ENCODE data around the gene HPGDS. TPM values are rescaled to one million over a fixed set of nuclear protein-coding genes. Genes with fewer than 3 reads are reported as not detected.

HPGDS gene
- total RNA-seq, 1 experiment from 2014 or later, result not detected

DNA sequence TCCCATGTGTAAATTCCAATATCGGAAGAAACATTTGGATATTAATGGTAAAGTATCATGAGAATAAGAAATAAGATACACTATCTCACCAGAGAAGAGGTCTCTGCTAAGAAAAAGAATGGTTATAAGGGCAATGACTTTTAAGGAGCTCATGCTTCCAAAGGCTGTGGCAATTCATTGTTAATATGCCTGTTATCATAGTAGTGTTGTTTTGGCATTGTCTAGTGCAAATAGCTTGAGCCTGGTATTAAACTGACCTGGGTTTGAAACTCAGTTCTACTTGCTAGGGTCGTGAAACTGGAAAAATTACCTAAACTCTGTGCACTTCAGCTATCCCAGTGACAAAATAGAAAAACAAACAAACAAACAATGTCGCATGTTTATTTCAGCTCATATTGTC lies 8.8 kb downstream of the HPGDS start (continued):
- no peak for TF ChIP-seq ETV6 (CRISPR knock-in tag; IDR thresholded peaks at IDR 0.05)
- TF ChIP-seq, protein P1, sequence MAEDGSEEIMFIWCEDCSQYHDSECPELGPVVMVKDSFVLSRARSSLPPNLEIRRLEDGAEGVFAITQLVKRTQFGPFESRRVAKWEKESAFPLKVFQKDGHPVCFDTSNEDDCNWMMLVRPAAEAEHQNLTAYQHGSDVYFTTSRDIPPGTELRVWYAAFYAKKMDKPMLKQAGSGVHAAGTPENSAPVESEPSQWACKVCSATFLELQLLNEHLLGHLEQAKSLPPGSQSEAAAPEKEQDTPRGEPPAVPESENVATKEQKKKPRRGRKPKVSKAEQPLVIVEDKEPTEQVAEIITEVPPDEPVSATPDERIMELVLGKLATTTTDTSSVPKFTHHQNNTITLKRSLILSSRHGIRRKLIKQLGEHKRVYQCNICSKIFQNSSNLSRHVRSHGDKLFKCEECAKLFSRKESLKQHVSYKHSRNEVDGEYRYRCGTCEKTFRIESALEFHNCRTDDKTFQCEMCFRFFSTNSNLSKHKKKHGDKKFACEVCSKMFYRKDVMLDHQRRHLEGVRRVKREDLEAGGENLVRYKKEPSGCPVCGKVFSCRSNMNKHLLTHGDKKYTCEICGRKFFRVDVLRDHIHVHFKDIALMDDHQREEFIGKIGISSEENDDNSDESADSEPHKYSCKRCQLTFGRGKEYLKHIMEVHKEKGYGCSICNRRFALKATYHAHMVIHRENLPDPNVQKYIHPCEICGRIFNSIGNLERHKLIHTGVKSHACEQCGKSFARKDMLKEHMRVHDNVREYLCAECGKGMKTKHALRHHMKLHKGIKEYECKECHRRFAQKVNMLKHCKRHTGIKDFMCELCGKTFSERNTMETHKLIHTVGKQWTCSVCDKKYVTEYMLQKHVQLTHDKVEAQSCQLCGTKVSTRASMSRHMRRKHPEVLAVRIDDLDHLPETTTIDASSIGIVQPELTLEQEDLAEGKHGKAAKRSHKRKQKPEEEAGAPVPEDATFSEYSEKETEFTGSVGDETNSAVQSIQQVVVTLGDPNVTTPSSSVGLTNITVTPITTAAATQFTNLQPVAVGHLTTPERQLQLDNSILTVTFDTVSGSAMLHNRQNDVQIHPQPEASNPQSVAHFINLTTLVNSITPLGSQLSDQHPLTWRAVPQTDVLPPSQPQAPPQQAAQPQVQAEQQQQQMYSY (CRISPR knock-in tag; IDR thresholded peaks at IDR 0.05), result no peak
- TF ChIP-seq, protein P2, sequence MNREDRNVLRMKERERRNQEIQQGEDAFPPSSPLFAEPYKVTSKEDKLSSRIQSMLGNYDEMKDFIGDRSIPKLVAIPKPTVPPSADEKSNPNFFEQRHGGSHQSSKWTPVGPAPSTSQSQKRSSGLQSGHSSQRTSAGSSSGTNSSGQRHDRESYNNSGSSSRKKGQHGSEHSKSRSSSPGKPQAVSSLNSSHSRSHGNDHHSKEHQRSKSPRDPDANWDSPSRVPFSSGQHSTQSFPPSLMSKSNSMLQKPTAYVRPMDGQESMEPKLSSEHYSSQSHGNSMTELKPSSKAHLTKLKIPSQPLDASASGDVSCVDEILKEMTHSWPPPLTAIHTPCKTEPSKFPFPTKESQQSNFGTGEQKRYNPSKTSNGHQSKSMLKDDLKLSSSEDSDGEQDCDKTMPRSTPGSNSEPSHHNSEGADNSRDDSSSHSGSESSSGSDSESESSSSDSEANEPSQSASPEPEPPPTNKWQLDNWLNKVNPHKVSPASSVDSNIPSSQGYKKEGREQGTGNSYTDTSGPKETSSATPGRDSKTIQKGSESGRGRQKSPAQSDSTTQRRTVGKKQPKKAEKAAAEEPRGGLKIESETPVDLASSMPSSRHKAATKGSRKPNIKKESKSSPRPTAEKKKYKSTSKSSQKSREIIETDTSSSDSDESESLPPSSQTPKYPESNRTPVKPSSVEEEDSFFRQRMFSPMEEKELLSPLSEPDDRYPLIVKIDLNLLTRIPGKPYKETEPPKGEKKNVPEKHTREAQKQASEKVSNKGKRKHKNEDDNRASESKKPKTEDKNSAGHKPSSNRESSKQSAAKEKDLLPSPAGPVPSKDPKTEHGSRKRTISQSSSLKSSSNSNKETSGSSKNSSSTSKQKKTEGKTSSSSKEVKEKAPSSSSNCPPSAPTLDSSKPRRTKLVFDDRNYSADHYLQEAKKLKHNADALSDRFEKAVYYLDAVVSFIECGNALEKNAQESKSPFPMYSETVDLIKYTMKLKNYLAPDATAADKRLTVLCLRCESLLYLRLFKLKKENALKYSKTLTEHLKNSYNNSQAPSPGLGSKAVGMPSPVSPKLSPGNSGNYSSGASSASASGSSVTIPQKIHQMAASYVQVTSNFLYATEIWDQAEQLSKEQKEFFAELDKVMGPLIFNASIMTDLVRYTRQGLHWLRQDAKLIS (CRISPR knock-in tag; IDR thresholded peaks at IDR 0.05; ENCODE audit: borderline replicate concordance), result no peak
- TF ChIP-seq, protein P3, sequence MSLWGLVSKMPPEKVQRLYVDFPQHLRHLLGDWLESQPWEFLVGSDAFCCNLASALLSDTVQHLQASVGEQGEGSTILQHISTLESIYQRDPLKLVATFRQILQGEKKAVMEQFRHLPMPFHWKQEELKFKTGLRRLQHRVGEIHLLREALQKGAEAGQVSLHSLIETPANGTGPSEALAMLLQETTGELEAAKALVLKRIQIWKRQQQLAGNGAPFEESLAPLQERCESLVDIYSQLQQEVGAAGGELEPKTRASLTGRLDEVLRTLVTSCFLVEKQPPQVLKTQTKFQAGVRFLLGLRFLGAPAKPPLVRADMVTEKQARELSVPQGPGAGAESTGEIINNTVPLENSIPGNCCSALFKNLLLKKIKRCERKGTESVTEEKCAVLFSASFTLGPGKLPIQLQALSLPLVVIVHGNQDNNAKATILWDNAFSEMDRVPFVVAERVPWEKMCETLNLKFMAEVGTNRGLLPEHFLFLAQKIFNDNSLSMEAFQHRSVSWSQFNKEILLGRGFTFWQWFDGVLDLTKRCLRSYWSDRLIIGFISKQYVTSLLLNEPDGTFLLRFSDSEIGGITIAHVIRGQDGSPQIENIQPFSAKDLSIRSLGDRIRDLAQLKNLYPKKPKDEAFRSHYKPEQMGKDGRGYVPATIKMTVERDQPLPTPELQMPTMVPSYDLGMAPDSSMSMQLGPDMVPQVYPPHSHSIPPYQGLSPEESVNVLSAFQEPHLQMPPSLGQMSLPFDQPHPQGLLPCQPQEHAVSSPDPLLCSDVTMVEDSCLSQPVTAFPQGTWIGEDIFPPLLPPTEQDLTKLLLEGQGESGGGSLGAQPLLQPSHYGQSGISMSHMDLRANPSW (CRISPR knock-in tag; conservative IDR thresholded peaks at IDR 0.05; ENCODE audit: low read depth), result no peak

DNA sequence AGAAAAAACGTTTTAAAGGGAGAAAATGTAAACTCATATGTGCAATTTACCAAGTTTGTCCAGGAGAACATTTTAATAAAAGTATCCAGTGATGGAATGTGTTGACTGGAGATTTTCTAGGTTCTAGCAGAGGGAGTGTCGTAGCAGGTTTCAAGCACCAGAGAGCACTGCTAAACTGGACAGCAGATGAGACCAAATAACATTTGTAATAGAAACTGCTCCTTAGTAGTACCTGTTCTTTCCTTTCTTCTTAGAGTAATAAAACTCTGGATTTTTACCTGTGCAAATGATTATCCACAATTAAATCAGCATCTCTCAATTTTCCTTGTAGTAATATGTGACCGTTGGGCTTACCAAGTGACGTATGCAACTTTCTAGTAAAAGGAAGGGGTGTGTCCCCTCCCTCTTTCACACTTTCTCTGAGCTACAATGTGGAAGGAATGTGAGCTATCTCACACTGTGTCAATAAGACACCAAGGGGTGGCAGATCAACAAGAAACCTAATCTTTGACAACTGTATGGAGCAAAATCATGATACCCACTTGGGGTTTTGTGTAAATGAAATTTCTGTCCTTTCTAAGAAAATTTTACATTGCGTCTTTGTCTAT lies 9.5 kb downstream of the HPGDS start:
- Mint-ChIP-seq H3K27ac (peak overlapping the region; percentile 17; the same call in 1 of the 2 replicates), H3K9me3 (peaks cover 2% of the 10 kb centered on the region; the same call in 1 of the 2 replicates), H3K4me1 (peaks cover 11% of the 10 kb centered on the region), H3K4me3 (no peak overlapping the region), H3K27me3 (ENCODE audit: low read depth) (no peaks in the 10 kb centered on the region; the same call in 1 of the 2 replicates), H3K36me3 (no peaks in the 10 kb centered on the region)
- ATAC-seq (peak; percentile 96), DNase-seq (ENCODE audit: low spot score) (no peak)
- TF ChIP-seq ETV6 (CRISPR knock-in tag; IDR thresholded peaks at IDR 0.05) (no peak), ZNF416 (CRISPR knock-in tag; IDR thresholded peaks at IDR 0.05) (no peak)
- TF ChIP-seq, protein P4, sequence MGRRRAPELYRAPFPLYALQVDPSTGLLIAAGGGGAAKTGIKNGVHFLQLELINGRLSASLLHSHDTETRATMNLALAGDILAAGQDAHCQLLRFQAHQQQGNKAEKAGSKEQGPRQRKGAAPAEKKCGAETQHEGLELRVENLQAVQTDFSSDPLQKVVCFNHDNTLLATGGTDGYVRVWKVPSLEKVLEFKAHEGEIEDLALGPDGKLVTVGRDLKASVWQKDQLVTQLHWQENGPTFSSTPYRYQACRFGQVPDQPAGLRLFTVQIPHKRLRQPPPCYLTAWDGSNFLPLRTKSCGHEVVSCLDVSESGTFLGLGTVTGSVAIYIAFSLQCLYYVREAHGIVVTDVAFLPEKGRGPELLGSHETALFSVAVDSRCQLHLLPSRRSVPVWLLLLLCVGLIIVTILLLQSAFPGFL (CRISPR knock-in tag; IDR thresholded peaks at IDR 0.05; ENCODE audit: borderline replicate concordance), result no peak
- ChIA-PET POLR2A (no interaction called here), CTCF (interaction anchor here (1.0 to 1.6 kb wide), 7 partner anchors 9 to 291 kb away, joined by 3 to 8 read pairs (median 4); no protein-coding TSS in a partner anchor)

DNA sequence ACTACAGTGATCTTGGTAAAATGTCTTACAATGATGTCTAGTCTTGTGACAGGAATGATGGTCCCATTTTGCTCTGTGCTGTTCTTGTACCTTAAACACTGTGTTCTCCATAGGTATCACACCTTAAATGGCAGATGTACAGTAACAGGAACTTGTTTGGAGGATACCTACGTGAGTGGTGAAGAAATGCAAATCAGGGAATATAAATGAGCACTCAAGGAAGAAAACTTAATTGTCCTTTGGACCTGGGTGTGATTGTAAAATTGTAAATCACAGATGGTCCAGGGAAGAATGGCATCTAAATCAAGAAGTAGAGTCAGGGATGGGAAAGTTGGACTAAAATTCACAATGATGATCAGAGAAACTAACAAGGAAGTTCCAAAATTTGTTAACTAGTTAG lies 12.7 kb downstream of the HPGDS start:
- H3K4me3 Mint-ChIP-seq, result no peak overlapping the region
- CTCF ChIA-PET, result no interaction called here
- peaks cover 30% of the 10 kb centered on the region for H3K9me3 Mint-ChIP-seq
- DNase-seq (ENCODE audit: low spot score) (no peak), ATAC-seq (no peak)
- POLR2A ChIA-PET, result no interaction called here
- peaks cover 18% of the 10 kb centered on the region for H3K36me3 Mint-ChIP-seq
- H3K4me1 Mint-ChIP-seq, result peaks cover 11% of the 10 kb centered on the region
- H3K27me3 Mint-ChIP-seq (ENCODE audit: low read depth), result peaks cover 2% of the 10 kb centered on the region
- H3K27ac Mint-ChIP-seq, result no peak overlapping the region
- TF ChIP-seq SMAD3 (CRISPR knock-in tag; IDR thresholded peaks at IDR 0.05; ENCODE audit: borderline replicate concordance), result no peak
- TF ChIP-seq, protein P5, sequence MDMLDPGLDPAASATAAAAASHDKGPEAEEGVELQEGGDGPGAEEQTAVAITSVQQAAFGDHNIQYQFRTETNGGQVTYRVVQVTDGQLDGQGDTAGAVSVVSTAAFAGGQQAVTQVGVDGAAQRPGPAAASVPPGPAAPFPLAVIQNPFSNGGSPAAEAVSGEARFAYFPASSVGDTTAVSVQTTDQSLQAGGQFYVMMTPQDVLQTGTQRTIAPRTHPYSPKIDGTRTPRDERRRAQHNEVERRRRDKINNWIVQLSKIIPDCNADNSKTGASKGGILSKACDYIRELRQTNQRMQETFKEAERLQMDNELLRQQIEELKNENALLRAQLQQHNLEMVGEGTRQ (CRISPR knock-in tag; IDR thresholded peaks at IDR 0.05), result no peak
- TF ChIP-seq ZNF232 (CRISPR knock-in tag; IDR thresholded peaks at IDR 0.05), result no peak
- TF ChIP-seq, protein P6, sequence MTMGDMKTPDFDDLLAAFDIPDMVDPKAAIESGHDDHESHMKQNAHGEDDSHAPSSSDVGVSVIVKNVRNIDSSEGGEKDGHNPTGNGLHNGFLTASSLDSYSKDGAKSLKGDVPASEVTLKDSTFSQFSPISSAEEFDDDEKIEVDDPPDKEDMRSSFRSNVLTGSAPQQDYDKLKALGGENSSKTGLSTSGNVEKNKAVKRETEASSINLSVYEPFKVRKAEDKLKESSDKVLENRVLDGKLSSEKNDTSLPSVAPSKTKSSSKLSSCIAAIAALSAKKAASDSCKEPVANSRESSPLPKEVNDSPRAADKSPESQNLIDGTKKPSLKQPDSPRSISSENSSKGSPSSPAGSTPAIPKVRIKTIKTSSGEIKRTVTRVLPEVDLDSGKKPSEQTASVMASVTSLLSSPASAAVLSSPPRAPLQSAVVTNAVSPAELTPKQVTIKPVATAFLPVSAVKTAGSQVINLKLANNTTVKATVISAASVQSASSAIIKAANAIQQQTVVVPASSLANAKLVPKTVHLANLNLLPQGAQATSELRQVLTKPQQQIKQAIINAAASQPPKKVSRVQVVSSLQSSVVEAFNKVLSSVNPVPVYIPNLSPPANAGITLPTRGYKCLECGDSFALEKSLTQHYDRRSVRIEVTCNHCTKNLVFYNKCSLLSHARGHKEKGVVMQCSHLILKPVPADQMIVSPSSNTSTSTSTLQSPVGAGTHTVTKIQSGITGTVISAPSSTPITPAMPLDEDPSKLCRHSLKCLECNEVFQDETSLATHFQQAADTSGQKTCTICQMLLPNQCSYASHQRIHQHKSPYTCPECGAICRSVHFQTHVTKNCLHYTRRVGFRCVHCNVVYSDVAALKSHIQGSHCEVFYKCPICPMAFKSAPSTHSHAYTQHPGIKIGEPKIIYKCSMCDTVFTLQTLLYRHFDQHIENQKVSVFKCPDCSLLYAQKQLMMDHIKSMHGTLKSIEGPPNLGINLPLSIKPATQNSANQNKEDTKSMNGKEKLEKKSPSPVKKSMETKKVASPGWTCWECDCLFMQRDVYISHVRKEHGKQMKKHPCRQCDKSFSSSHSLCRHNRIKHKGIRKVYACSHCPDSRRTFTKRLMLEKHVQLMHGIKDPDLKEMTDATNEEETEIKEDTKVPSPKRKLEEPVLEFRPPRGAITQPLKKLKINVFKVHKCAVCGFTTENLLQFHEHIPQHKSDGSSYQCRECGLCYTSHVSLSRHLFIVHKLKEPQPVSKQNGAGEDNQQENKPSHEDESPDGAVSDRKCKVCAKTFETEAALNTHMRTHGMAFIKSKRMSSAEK (CRISPR knock-in tag; IDR thresholded peaks at IDR 0.05; ENCODE audit: borderline replicate concordance), result no peak
- TF ChIP-seq ELF4 (CRISPR knock-in tag; IDR thresholded peaks at IDR 0.05; ENCODE audit: low read depth), result no peak
- TF ChIP-seq, protein P7, sequence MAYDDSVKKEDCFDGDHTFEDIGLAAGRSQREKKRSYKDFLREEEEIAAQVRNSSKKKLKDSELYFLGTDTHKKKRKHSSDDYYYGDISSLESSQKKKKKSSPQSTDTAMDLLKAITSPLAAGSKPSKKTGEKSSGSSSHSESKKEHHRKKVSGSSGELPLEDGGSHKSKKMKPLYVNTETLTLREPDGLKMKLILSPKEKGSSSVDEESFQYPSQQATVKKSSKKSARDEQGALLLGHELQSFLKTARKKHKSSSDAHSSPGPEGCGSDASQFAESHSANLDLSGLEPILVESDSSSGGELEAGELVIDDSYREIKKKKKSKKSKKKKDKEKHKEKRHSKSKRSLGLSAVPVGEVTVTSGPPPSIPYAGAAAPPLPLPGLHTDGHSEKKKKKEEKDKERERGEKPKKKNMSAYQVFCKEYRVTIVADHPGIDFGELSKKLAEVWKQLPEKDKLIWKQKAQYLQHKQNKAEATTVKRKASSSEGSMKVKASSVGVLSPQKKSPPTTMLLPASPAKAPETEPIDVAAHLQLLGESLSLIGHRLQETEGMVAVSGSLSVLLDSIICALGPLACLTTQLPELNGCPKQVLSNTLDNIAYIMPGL (CRISPR knock-in tag; IDR thresholded peaks at IDR 0.05), result no peak
